ENCODE measurements around the gene UBE3C. TPM values are rescaled to one million over a fixed set of nuclear protein-coding genes. Genes with fewer than 3 reads are reported as not detected.
A peak's percentile ranks its signal among the peaks of the same experiment; 100 is the strongest.
"Not testable (repeated sequence)": the region's sequence is repeated elsewhere in the genome, so short reads cannot be mapped to it uniquely, and the experiment has no call there.

The UBE3C gene
- total RNA-seq, 2 donors from 2014 or later: 35.8 to 35.9 TPM

- Histone ChIP-seq H3K4me3 (no peak overlapping the region), H3K27ac (no peak overlapping the region), H3K36me3 (replicated peaks in 1 of 2; ENCODE audit: insufficient read depth in 1 of 2, low read depth in 2 of 2) (no peaks in the 10 kb centered on the region), H3K4me1 (peaks cover 38% of the 10 kb centered on the region), H3K9me3 (no peaks in the 10 kb centered on the region), H3K27me3 (peaks cover 0 to 10% of the 10 kb centered on the region in 2 donors)
- peak in 2 of 4 donors; percentile 36 to 41 for DNase-seq
- TF ChIP-seq, protein P1, sequence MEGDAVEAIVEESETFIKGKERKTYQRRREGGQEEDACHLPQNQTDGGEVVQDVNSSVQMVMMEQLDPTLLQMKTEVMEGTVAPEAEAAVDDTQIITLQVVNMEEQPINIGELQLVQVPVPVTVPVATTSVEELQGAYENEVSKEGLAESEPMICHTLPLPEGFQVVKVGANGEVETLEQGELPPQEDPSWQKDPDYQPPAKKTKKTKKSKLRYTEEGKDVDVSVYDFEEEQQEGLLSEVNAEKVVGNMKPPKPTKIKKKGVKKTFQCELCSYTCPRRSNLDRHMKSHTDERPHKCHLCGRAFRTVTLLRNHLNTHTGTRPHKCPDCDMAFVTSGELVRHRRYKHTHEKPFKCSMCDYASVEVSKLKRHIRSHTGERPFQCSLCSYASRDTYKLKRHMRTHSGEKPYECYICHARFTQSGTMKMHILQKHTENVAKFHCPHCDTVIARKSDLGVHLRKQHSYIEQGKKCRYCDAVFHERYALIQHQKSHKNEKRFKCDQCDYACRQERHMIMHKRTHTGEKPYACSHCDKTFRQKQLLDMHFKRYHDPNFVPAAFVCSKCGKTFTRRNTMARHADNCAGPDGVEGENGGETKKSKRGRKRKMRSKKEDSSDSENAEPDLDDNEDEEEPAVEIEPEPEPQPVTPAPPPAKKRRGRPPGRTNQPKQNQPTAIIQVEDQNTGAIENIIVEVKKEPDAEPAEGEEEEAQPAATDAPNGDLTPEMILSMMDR (IDR thresholded peaks at IDR 0.05): no peak
- no peak for TF ChIP-seq POLR2A (IDR thresholded peaks at IDR 0.05)
- no peak for ATAC-seq
- 32 to 39% methylated on average over 13 to 21 of the region's 21 CpGs for WGBS, 2 donors
- intact Hi-C loops (cut with DNase I): no loop called here
Observed at GRCh38 chr7:157276731-157277562, 138.2 kb downstream of the UBE3C start.

DNA sequence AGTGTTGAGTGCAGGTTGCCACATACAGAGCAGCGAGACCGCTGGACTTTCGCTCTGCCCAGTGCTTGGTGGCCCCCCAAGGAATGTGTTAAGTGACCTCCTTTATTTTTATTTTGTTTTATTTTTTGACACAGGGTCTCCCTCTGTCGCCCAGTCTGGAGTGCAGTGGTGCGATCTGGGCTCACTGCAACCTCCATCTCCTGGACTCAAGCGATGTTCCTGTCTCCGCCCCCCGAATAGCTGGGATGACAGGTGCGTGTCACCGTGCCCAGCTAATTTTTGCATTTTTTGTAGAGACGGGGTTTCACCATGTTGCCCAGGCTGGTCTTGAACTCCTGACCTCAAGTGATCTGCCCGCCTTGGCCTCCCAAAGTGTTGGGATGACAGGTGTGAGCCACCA, 138.8 kb downstream of the UBE3C start:
- intact Hi-C loops (cut with DNase I); H3K27ac ChIP-seq; DNase-seq; H3K4me3 ChIP-seq; H3K27me3 ChIP-seq; H3K36me3 ChIP-seq (replicated peaks in 1 of 2; ENCODE audit: insufficient read depth in 1 of 2, low read depth in 2 of 2); ATAC-seq; H3K9me3 ChIP-seq: not testable (repeated sequence)
- H3K4me1 ChIP-seq: peaks cover 32% of the 10 kb centered on the region
- WGBS, 2 donors: 90 to 94% methylated on average over 12 of the region's 12 CpGs

DNA sequence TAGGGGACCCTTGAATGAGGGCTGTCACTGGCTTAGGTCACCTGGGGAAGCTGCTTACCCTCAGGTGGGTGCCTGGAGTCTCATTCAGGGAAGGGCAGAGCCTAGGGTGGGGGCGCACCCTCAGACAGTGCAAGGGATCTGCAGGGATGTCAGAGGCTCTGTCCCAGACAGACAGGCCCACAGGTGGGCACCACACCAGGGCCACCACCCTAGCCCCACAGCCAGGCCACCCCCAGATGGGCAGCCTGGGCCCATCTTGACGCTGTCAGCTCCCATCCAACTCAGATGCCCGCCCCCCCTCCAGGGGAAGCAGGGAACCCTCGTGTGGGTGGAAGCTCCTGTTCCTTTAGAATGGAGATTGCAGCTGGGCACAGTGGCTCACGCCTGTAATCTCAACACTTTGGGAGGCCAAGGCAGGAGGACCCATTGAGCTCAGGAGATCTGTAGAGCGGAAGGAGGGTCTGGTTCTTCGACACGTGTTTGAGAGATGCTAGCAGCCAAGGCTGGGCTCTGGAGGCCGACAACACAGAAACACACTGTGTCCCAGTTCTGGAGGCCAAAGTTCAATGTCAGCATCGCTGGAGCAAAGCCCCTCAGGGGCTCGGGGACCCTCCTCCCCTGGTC, 139.6 kb downstream of the UBE3C start:
- ATAC-seq: no peak
- intact Hi-C loops (cut with DNase I): no loop called here

DNA sequence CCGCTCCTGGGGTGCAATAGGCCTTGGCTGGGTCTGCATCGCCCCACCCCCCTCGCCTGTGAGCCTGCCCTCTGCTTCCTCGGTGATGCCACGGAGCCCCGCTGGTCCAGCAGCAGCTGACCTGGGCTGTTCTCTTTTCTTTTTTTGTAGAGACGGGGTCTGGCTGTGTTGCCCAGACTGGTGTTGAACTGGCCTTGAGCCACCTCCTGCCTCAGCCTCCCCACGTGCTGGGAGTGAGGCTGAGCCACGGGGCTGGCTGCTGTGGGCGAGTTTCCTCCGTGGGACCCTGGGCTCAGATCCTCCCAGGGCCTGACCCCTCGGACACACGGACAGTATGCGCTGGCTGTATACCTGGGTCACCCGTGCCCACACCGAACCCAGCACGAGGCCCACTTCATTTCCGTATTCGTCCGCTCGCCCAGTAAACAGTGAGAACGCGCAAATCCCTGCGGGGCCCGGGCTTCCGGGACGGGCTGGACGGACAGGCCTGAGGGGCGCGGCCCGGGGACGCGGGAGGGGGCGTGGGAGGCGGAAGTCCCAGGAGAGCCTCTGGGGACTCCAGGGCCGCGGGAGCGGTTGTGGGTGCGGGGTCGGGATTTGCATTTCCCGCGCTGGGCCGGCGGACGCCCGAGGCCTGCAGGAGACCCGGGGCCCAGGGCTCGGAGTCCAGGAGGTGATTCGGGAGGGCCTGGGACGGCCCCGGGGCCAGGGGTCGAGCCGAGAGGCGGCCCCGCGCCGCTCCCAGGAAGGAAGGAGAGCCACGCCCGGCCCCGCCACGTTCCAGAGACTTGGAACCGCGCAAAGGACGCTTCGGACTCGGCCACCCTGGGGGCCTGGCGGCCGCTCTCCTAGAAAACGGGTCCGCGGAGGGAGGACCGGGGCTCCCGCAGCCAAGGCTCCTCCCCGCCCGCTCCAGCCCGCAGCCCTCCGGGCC, 140.3 kb downstream of the UBE3C start:
- Histone ChIP-seq H3K27ac (no peak overlapping the region), H3K9me3 (no peaks in the 10 kb centered on the region), H3K36me3 (replicated peaks in 1 of 2; ENCODE audit: insufficient read depth in 1 of 2, low read depth in 2 of 2) (no peaks in the 10 kb centered on the region), H3K4me1 (peaks cover 20% of the 10 kb centered on the region), H3K27me3 (peaks cover 0 to 10% of the 10 kb centered on the region in 2 donors), H3K4me3 (peak overlapping the region in 1 of 2 donors; percentile 43)
- intact Hi-C loops (cut with DNase I): no loop called here
- DNase-seq (peak; percentile 45 to 57 (median 54)), ATAC-seq (peak; percentile 62)
- WGBS, 2 donors: 31 to 72% methylated on average over 19 to 59 of the region's 77 CpGs
- peak in 2 of 3 donors; percentile 40 to 46 for TF ChIP-seq POLR2A (IDR thresholded peaks at IDR 0.05)
- TF ChIP-seq, protein P1 (IDR thresholded peaks at IDR 0.05): no peak

More for the DNA sequence above, 139.6 kb downstream of the UBE3C start:
- no peak for DNase-seq
- no peak for TF ChIP-seq POLR2A (IDR thresholded peaks at IDR 0.05)
- TF ChIP-seq, protein P1 (IDR thresholded peaks at IDR 0.05): no peak
- peaks cover 0 to 10% of the 10 kb centered on the region in 2 donors for H3K27me3 ChIP-seq
- H3K4me1 ChIP-seq: peaks cover 25% of the 10 kb centered on the region
- no peak overlapping the region for H3K4me3 ChIP-seq
- no peaks in the 10 kb centered on the region for H3K9me3 ChIP-seq
- no peaks in the 10 kb centered on the region for H3K36me3 ChIP-seq (replicated peaks in 1 of 2; ENCODE audit: insufficient read depth in 1 of 2, low read depth in 2 of 2)
- no peak overlapping the region for H3K27ac ChIP-seq
- WGBS, 2 donors: 80 to 86% methylated on average over 2 to 10 of the region's 11 CpGs
